ENCODE data around the gene ITGB5.

GRCh38 chr3:124873226-124873625, 13.9 kb downstream of the ITGB5 start:
- TF ChIP-seq CTCF (IDR thresholded peaks at IDR 0.05; ENCODE audit: extremely low read depth in 1 of 2, insufficient read depth in 1 of 2, low read depth in 1 of 2, low read length in 2 of 2) (no peak), MAX (IDR thresholded peaks at IDR 0.05; ENCODE audit: insufficient read depth, insufficient read length) (no peak), EZH2 (IDR thresholded peaks at IDR 0.05; ENCODE audit: borderline replicate concordance, low read depth, low read length, severe bottlenecking) (no peak)

Data from endothelial cell of umbilical vein (primary cell).